GM18519 (cell line): ENCODE data around the gene CDH13.

ENCODE experiments used
- ATAC-seq: cut with Tn5 transposase; IDR thresholded peaks from one replicate; pipeline ENCODE4 v1.9.1; 2021; ENCODE audit warnings: mild to moderate bottlenecking, moderate library complexity; ENCODE audit not compliant: unreplicated experiment, low FRiP score

Gene CDH13

DNA sequence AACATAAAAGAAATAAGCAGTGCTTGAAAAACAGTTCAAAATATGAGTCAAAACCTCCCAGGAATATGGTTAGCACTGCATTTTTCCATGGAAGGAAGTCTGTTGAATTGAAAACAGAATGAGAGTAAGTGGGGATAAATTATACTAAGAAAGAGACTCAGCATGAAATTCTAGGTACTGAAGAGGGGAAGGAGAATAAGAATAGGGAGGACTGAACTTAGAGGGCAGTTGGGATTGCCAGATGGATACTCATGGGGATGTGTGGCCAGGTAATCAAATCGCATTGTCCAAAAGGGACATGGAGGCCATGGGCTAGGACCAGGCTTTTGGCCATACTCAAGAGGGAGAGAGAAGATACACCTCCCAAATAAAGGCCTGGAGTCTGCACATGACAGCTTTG is 247.9 kb downstream of the CDH13 start:
- ATAC-seq, result no peak

DNA sequence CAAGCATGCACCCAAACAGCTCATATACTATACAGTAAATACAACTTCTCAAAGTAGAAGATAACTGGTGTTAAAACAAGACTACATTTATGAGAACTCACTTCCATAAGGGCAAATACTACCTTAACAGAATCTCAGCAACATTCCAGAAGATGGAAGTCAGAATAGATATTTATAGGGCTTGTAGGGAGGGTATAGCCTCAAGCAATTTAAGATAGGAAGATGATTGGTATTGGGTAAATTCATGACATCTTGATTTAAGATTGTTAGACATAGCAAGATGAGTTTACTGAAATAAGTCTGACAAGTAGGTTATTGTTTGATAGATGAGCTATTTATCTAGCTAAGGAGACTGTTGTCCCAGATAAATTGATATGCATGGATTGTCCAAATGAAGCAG is 250.2 kb downstream of the CDH13 start:
- no peak for ATAC-seq

- ATAC-seq, result no peak
Measured at GRCh38 chr16:82878466-82878865, 251.7 kb downstream of the CDH13 start.

DNA sequence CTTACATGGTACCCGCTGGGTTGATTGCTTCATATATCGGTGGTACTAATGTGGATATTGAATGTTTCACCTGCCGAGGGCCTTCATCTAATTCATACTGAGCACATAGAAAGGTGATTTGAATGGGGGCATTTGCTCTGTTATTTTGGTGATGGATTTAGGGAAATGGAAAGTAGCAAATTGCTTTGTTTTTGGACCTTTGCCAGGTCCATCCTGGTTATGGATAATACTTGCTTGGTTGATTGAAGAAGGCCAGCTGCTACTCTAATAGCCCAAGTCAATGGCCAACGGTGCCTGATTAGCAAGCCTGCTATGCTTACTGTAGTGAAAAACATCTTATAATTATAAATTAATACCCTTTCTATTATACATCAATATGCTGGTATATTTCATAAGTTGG is 253.6 kb downstream of the CDH13 start:
- ATAC-seq, result no peak

DNA sequence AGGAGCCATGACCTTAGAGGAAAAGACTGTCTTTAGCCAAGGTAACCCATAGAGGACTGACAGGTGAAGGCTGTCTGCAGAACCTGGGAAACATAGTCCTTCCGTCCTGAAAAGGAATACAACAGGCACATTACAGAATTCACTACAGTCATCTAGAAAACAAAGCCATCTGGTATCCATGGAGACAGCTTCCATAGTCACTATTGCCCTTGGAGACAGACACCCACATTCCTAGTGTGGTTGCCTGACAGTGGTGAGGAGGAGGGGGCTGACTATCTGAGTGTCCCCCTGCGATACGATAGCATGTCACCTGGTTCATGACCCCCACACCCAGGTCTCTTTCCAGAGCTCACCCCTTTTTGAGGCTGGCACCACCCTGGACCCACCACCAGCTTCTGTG is 254.7 kb downstream of the CDH13 start:
- ATAC-seq, result no peak

DNA sequence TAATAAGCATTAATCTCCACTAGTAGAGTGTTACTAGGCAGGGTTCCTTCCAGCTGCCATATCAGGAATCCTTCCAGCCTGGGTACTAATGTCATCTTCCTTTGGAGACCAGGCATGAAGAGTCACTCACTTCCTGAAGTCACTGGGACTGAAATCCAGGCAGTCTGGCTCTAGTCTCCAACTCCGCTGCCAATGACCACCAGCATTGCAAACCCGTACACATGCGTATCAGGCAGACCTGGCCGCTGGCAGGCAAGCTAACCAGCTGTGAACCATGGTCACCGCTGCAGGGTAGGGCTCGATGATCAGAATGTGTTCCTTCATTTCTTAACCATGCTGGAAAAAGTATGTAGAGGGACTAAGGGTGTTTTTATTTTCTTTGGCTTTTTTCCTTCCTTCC is 255.5 kb downstream of the CDH13 start:
- no peak for ATAC-seq

DNA sequence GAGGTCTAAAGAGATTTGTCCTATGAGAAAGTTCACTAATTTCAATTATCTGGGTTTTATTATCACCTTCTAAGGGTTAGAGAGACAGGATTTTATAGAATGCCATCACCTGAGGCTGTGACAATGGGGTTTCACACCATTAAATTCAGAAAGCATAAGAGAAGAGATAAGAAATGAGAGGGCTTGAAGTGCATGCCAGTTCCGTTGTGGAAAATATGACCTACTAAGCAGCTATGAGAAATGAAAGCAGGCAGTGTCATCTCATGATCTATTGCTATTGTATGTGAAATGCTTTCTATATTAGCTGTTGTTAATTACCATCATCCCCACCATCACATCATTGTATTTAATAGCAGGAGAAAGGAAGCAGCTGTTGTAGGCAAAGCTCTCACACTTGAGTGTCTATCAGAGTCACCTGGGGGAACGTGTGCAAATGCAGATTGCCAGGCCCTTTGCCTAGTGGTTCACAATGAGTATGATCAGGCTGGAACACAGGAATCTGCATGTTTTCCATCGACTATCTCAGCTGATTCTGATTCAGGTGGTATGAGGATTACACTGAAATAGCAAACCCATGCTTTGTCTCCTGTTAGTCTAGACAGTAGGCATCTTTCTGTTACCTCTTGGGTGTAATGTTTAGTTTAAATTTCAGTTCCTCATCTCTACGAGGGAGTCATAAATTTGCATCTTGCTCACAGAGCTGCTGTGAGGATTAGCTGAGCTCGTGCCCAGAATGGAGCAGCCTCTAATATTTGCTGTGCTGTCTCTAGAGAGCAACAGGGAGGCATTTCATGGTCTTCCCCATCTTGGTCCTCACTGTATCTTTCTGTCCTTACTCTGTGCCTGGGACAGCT is 256.4 kb downstream of the CDH13 start:
- no peak for ATAC-seq

DNA sequence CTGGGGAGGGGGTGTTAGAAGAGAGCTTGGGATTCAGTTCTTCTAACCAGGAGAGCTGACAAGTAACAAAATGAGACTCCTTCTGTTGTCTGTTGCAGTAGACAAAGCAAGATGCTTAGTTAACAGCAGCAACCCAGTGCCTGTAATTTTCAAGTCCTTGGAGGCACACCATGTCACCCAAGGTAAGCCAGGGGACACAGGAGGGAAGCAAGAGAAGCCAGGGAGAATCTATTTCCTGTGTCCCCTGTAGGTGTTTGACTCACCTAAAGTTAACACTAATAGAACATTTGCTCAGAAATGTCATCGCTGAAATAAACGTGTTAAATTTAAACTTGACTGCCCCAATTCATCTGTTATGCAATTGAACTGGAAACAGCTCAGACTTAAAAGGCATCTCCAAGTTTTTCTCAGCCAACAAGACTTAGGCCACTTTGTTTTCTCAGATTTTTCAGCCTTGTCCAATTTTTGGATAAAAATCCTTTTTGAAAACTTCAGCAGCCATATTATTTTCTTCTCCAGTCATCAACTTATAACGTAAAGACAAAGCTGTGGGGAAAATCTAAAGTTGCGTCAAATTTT is 257.6 kb downstream of the CDH13 start:
- ATAC-seq, result no peak

GRCh38 chr16:82886146-82886545 is 259.4 kb downstream of the CDH13 start:
- ATAC-seq, result no peak

DNA sequence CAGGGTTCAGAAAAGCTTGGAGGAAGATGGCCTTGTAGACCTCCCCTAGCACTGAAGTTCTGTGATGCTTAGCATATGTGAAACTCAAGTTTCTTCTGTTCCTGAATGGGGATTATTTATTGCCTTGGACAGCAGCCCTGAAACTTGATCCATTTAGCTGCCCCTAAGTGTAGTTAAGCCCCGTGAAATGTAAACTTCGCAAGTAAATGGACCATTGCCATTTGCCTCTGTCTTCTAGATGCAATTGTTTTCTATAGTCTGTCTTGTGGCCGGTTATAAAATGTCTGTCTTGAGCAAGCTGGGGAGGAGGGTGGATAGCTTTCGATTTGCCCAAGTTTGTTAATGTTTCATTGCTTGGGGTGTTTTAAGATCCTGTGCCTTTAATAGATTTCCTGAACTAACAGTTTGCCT is 261.8 kb downstream of the CDH13 start:
- no peak for ATAC-seq

DNA sequence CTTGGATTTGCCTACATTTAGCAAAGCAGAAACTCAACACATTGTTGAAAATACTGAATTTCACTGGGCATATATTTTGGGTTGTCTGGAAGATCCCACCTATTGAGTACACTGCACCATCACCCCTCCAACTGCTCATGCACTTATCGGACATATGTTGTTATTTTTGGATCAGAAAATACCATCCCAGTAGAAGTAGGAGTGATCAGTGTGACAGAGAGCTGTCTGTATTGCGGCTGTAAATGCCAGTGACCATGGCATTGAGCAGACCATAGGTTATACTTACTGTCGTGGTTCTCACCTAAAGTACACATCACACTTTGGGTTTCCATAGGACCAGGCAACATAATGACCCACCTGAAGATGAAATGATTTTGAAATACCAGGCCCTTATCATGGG is 264.7 kb downstream of the CDH13 start:
- no peak for ATAC-seq

- ATAC-seq, result no peak
Measured at GRCh38 chr16:82891918-82892317, 265.1 kb downstream of the CDH13 start.

DNA sequence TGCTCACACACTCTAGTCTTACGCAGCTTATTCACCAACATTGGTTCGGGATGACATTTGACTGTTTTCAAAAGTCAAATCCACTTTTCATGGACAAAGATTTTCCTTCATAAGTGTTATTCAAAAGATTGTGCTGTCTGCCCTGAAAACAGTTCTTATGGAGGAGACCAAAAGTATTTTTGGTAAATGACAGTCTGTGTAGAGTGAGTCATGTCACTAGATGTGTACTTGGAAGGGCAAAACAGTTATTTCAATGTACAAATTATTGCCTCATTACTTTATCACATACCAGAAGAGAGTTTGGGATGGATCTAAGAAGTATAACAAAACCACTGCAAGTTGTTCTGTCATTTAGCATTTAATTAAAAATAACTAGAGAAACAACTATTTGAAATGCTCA is 265.6 kb downstream of the CDH13 start:
- no peak for ATAC-seq

GRCh38 chr16:82895843-82896242 is 269.1 kb downstream of the CDH13 start:
- no peak for ATAC-seq

- no peak for ATAC-seq
Measured at GRCh38 chr16:82899006-82899405, 272.2 kb downstream of the CDH13 start.

GRCh38 chr16:82899731-82900450 is 273.1 kb downstream of the CDH13 start:
- no peak for ATAC-seq

- no peak for ATAC-seq
Measured at GRCh38 chr16:82900559-82900958, 273.8 kb downstream of the CDH13 start.

DNA sequence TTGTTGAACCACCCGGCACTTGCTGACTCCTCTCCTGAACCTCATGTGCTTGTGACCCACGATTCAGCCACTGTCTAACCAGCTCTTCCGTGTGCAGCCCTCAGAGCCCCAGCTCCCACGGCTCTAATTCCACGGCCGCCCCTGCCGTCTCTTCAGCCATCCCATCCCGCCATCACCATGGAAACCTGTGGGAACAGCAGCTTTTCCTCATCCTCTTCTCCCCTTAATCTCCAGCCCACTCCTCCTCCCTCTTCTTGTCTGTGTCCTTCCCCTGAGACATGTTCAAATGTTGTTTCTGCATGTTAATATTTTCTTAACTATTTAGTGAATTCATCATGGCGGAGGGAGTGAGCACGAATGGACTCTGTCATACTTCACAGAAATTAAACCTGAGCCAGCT is 285.2 kb downstream of the CDH13 start:
- ATAC-seq, result no peak

GRCh38 chr16:82915139-82915824 is 288.5 kb downstream of the CDH13 start:
- no peak for ATAC-seq

DNA sequence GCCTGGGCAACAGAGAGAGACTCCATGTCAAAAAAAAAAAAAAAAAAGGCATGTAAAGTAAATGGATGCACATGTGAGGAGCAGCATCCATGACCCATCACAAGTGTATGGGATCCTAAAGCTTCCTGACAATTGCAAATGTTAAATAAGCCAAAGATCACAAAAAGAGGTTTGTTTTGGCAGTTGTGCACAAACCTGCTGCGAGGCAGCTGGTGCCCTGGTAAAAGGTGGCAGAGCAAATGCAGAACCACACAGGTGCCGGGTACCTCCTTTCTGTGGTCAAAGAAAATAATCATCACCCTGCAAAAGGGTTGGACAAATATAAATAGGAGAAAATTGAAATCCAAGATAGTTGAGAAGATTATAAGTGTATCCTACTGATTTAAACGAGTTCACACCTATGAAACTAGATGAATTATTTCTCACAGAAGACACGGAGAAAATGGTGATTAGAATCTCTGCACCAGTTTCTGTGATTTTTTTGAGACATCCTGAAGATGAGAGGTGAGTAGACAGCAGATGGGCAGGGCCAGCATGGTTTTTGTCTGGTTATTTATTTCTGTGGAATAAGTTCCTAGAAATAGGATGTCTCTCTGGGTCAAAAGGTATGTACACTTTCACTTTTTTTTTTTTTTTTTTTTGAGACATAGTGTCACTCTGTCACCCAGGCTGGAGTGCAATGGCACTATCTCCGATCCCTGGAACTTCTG is 291.3 kb downstream of the CDH13 start:
- no peak for ATAC-seq
